GM18519 (cell line): Measurements from ENCODE around the gene SKIL.

Experiments used
- ATAC-seq: cut with Tn5 transposase; IDR thresholded peaks from one replicate; pipeline ENCODE4 v1.9.1; 2021; ENCODE audit warnings: mild to moderate bottlenecking, moderate library complexity; ENCODE audit not compliant: unreplicated experiment, low FRiP score

The SKIL gene

DNA sequence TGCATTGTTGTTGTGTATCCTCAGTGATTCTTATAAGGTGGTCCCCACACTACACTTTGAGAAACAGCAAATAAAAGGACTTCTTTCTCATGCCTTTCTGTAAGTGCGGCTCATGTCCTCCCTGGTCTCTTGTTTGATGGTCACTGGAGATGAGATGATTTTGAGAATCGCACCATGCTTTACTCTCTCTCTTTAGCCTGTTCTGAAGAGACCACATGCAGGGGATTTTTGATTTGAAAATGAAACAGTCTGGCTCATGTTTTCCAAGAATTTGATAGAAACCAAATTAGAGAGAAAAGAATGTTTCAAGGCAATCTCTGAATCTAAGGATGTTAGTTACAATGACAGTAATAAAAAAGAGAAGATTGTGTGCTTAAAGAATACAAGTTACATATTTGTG is 79.2 kb downstream of the SKIL start:
- no peak for ATAC-seq

GRCh38 chr3:170437176-170437575 is 79.7 kb downstream of the SKIL start:
- no peak for ATAC-seq

DNA sequence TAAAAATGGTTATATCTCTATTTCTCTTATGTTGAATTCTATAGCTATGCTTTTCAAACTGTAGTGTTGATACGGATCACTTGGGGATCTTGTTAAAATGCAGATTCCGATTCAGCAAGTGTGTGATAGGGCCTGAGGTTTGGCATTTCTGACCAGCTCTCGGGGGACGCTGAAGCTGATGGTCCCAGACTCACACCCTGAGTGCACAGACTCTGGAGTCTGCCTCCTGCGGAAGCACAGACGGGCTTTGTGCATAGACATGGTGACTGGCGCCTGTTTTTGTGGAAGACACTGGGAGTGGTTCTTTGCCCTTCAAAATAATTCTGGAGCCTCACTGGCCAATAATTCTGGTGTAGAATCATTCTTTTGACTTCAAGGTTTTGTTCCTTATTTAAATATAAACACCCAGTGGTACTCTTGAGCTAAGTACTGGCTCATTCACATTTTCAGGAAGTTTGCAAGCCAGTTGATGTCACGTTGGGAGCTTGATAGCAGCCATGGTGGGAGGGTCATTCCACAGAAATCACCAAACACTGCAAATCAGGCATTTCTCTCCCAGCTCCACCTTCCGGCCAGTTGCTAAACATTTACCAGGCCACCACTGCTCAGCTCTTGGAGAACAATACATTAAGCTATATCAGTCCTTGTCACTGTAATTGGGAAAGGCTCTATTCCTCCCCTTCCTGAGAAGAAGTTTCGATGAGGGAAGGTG is 80.3 kb downstream of the SKIL start:
- no peak for ATAC-seq

DNA sequence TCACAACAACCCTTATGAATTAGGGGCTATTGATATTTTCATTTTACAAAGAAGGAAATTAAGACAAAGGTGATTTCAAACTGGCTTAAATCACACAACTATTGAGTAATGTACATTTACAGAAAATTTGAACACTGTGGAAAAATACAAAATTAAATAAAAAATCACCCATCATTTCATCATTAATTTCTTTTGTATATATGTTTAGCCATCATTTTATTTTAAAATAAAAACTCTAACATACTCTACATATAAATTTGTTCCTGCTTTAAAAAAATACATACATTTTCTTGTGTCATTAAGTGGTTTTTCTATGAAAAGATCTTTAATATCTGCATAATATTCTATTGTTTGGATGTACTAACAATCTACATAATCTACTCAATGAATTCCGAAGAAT is 81.3 kb downstream of the SKIL start:
- no peak for ATAC-seq

DNA sequence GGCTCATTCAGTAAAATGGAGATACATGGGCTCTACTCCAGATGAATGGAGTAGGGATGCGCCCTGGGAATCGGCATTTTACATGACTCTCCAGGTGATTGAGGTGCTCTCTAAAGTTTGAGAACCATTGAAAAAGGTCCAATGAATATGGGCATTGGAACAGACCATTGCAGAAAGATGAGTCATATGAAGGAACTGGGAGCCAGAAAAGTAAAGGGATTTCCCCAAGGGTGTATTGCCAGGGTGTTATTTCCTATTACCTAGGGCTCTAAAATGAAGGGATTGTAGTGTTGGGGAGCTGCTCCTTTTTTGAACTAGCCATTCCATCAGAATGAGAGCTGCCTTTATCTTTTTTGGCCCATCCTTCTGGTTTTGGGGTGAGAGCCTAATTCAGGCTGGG is 82.8 kb downstream of the SKIL start:
- ATAC-seq: no peak

GRCh38 chr3:170441412-170441811 is 83.9 kb downstream of the SKIL start:
- ATAC-seq: no peak

- ATAC-seq: no peak
These were observed 85.4 kb downstream of the SKIL start for GRCh38 chr3:170442947-170443346.

GRCh38 chr3:170443457-170443856 is 85.9 kb downstream of the SKIL start:
- no peak for ATAC-seq
